Esophagus squamous epithelium (tissue), 4 donors: ENCODE measurements around the gene GIGYF2.

Experiments used
- POLR2A ChIP-seq, 4 donors: fragments of 450-650 bp; IDR thresholded peaks; one replicate each; pipeline ENCODE4 v1.6.1; 2017; ENCODE audit warnings: antibody characterized with exemption in 4 of 4, mild to moderate bottlenecking in 4 of 4, moderate library complexity in 3 of 4
- TF ChIP-seq, protein P1 (sequence below), 6 experiments: fragments of 450-650 bp in 4 of 6; fragments of 200-600 bp in 2 of 6; sonication (generic) in 2 of 6; IDR thresholded peaks; one replicate each; pipeline ENCODE4 v1.5.1; 2016 to 2019; ENCODE audit warnings: antibody characterized with exemption in 6 of 6, mild to moderate bottlenecking in 4 of 6, moderate library complexity in 4 of 6

DNA sequence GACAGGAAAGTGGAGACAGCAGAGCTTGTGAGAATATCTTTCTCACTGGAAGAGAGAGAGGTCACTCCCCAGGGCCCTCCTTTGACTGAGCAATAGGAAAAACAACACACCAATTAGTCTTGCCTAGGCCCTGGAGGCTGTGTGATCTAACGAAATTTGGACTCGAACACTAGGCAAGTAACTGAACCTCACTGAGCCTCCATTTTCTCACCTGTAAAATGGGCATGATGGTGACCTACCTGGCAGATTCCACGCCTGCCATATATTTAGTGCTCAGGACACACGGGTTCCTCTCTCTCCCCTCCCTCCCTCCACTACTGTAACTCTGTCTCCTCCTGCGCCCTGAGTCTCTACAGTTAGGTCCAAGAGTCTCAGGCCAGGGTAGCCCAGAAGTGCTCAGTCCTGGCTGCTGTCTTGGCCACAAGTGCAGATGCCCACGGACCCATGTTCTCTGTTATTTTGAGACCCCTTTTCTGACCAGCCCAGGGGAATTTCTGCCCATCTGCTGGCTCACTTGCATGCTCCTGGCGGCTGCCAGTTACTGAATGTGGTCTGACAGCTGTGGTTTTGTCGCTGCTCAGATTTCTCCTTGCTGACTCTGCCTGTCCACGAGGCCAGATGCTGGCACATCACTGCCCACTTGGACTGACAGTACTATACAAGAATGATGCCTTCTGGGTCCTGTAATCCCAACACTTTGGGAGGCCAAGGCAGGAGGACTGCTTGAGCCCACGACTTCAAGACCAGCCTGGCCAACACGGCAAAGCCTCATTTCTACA lies 9.6 kb upstream of the GIGYF2 start:
- TF ChIP-seq, protein P1, sequence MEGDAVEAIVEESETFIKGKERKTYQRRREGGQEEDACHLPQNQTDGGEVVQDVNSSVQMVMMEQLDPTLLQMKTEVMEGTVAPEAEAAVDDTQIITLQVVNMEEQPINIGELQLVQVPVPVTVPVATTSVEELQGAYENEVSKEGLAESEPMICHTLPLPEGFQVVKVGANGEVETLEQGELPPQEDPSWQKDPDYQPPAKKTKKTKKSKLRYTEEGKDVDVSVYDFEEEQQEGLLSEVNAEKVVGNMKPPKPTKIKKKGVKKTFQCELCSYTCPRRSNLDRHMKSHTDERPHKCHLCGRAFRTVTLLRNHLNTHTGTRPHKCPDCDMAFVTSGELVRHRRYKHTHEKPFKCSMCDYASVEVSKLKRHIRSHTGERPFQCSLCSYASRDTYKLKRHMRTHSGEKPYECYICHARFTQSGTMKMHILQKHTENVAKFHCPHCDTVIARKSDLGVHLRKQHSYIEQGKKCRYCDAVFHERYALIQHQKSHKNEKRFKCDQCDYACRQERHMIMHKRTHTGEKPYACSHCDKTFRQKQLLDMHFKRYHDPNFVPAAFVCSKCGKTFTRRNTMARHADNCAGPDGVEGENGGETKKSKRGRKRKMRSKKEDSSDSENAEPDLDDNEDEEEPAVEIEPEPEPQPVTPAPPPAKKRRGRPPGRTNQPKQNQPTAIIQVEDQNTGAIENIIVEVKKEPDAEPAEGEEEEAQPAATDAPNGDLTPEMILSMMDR (IDR thresholded peaks at IDR 0.05), result no peak
- no peak for TF ChIP-seq POLR2A (IDR thresholded peaks at IDR 0.05)
